HG03139 (cell line): ENCODE data around the gene ELP4.
"Not testable (repeated sequence)": the region's sequence is repeated elsewhere in the genome, so short reads cannot be mapped to it uniquely, and the experiment has no call there.

ENCODE experiments used
- ATAC-seq: cut with Tn5 transposase; IDR thresholded peaks from one replicate; pipeline ENCODE4 v1.9.1; 2021; ENCODE audit not compliant: unreplicated experiment

Gene ELP4

DNA sequence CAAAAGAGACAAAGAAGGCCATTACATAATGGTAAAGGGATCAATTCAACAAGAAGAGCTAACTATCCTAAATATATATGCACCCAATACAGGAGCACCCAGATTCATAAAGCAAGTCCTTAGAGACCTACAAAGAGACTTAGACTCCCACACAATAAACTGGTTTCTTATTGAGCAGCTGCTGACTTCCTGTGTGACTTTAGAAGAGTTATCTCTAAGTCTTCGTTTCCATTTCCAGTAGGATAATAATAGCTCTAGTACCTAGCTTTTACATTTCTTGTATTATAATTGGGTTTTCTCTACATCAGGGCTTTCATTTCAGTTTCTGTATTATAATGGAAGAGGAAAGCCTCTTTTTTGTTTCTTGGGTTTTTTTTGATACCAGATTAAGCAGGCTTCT, 187.5 kb downstream of the ELP4 start:
- peak; percentile 70 for ATAC-seq

DNA sequence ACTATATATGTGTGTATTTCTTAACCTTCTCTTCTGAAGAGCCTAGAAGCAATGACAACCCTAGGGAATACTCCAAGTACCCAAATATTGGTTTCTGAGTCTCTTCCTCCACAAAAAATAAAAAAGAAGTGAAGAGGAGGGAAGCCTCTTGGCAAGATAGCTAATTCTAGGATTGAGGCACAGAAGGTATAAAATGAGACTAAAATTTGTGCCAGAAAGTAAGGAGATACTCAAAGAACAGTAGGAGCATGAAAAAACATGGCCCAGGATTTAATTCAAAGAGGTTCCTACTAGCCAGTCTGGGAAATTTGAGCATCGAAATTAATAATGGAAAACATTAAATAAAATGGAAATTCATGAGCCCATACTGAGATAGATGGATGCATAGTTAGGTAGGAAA, 189.5 kb downstream of the ELP4 start:
- no peak for ATAC-seq

DNA sequence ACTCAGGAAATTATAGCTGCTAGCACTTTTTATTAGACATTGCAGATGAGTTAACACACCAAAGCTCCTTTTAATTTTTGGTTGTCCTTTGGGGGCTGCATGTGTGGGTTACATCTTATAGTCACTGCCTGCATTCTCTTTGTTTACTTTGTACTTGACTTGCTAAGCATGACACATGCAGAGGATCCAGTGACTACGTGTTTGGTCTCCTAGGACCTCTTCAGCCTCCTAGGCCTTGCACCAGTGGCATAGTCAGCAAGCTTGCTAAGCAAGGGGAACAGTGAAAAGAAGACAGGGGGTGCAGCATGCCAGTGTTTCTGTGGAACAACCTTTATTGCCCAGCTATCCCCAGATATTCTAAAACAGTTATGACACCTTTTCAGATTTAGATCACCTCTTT, 193.4 kb downstream of the ELP4 start:
- no peak for ATAC-seq

DNA sequence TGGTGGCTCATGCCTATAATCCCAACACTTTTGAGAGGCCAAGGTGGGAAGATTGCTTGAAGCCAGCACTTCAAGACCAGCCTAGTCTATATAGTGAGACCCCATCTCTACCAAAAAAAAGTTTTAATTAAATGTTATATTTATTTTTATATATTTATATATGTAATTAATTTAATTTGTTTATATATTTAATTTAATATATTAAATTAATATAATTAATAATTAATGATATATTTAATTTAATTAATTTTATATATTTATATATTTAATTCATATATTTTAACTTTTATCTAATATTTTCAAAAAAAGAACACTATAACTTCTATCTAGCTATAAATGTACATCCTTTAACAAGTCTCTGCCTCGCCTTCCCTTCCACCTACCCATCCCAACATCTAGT, 196.8 kb downstream of the ELP4 start:
- ATAC-seq = no peak

DNA sequence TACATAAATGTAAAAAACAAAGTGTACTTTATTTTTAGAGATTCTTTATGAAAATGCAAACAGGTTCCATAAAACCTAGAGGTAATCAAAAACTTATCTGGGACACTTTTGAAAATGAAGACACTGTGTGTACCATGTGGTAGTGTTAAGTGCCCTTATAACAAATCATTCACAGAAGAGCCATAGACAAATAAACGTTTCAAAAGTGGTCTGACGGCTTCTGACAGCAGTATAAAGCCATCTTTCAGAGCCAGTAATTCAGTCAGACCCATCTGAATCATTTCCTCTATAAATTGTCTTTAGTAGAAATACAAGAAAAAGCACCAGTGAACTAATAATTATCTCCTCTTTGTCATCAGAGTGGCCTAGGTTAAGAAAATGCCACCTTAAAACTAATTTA, 201.6 kb downstream of the ELP4 start:
- no peak for ATAC-seq

DNA sequence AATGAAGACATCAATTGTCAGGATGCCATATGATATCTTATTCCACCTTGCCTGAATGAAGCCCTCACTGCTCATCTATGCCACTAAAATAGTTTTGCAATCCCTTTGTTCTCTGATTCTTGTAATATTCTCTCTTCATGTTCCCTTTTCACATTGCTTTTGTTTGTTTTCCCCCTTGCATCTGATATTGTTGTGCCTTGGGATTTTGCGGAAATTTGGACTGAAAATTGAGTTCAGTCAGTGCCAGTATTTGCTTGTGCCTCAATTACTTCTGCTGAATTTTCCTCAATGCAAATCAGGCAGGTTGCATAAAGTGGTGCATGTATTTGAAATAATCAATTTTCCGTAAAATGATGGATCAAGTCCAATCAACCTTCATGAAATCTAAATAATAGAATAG, 203.3 kb downstream of the ELP4 start:
- ATAC-seq = no peak

DNA sequence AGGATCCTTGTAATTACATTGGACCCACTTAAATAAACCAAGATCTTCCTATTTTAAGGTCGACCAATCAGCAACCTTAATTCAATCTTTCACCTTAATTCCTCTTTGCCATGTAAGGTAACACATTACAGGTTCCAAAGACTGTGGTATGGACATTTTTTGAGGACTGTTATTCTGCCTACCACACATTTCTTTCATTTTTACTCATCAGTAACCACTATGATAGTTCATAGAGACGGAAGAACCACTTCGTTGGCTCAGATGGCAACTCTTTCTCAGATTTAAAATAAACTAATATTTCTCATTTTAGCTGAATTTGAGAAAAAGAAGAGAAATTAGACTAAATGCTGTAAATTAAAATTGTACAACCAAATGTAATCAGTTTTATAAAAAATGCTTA, 205.3 kb downstream of the ELP4 start:
- no peak for ATAC-seq

DNA sequence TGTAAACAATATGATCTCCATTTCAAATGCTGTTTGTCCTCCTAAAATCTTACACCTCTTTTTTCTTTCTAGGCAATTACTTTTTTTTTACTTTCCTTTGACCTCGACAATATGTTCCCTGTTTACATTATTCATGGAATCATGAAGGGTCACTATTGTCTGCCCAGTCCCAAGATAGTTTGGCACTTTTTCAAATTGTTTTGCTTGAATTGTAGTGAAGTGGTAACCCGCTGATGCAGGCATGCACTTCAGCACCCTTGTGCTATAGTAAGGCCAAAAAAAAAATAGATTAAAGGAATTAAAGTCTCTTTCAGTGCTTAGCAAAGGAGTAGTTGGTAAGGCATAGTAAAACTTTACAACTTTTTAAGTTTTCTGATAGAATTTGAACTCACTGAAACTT, 210.7 kb downstream of the ELP4 start:
- no peak for ATAC-seq

DNA sequence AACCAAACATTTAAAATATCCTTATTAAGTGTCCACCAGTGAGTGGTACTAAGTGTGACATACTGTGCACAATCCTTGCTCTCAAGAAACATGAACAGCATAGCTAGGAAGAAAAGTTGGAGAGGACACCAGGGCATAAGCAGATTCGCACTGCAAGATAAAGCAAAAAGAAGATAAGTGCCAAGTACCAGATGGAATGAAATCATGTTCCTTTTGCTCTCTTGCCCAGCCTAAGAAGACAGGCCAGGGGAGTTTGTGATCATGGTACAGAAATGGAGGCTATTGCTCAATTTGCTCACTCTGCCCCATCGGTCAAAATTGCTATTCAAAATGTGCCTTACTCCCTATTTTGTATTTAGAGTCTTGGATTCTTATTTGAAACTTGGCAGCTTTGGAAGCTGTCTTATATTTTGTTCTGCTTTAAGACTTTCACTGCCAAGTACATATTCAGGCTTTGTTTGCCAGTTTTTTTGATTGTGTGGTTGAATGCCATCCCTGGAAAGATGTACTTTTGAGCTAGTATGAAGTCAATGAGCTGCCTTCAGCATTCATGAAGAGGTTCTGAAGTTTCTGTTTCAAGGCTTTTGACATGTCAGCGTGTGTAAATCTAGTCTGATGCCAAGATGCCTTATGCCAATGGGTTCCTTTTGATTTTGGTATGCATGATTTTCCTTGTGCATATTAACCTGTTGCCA, 211.3 kb downstream of the ELP4 start:
- no peak for ATAC-seq

DNA sequence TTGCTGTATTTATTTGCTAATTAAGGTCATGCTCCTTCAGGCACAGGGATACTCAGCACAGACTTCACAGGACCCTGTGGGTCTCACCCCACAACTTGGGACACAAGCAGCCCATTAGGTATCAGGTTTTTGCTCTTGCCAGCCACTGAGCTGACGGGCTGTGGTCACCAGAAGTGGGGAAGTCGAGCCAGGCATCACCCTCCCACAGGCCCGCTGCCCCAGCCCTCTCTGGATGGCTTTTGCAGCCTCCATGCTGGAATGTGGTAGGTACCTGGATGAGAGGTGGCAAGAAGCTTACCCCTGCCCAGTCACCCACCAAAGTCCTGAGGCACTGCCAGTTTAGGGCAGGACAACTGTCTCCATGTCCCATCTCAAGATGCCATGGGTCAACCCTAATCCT, 213.2 kb downstream of the ELP4 start:
- ATAC-seq = no peak

DNA sequence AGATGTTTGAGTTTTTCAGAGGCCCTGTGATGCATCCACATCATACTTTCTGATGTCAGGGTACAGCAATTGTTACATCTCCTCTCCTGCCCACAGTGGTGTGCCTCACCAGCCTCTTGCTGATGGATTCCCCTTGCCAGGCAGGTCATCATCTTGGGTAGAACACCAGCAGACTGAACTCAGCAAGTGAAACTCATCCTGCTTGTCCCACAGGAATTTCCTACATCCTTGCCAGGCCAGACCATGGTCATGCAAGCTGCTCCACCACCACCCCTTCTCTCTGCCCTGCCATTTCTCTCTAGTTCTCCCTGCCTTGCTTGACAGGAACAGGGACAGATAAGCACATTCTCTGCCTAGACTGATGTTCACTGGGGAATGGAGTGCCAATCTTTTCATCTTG, 215.6 kb downstream of the ELP4 start:
- no peak for ATAC-seq

DNA sequence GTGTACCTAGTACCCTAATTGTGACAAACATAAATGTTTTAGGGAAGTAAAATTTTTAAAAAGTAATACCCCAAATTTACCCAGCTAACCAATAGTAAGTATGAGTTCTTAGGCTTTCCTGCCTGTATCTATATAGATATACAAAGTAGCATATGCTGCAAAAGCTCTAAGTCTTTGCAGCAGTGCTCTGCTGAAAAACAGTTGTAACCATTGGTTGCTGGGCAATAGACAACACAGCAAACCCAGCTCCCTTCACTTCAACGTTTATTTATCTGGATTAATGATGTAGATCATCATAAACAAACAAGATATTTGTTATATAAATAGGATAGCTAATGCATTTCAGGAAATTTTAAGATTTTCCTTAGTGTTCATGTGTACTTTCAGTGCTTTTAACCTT, 218.9 kb downstream of the ELP4 start:
- ATAC-seq = no peak

DNA sequence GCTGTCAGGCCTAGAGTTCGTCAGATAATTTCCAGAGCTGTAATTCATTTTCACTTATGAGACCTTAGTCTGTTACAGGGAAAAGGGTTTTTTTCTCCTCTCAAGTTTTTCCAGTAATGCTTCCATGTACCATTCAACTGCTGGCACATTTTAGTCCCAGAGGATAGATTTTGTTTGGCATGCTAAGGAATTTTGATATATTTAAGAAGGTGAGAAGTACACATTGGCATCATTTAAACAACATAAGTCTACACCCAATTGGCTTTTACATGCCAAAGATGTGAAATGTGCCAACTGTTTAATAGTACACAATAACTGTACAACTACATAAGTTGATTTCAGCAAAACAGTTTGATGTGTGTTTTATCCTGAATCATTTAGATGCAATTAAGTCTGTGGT, 230.6 kb downstream of the ELP4 start:
- ATAC-seq = no peak

DNA sequence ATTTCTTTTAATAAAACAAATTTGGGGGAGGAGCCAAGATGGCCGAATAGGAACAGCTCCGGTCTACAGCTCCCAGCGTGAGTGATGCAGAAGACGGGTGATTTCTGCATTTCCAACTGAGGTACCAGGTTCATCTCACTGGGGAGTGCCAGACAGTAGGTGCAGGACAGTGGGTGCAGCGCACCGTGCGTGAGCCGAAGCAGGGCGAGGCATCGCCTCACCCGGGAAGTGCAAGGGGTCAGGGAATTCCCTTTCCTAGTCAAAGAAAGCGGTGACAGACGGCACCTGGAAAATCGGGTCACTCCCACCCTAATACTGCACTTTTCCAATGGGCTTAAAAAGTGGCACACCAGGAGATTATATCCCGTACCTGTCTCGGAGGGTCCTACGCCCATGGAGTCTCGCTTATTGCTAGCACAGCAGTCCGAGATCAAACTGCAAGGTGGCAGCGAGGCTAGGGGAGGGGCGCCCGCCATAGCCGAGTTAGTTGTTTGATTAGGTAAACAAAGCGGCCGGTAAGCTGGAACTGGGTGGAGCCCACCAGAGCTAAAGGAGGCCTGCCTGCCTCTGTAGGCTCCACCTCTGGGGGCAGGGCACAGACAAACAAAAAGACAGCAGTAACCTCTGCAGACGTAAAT, 231.3 kb downstream of the ELP4 start:
- ATAC-seq = not testable (repeated sequence)

DNA sequence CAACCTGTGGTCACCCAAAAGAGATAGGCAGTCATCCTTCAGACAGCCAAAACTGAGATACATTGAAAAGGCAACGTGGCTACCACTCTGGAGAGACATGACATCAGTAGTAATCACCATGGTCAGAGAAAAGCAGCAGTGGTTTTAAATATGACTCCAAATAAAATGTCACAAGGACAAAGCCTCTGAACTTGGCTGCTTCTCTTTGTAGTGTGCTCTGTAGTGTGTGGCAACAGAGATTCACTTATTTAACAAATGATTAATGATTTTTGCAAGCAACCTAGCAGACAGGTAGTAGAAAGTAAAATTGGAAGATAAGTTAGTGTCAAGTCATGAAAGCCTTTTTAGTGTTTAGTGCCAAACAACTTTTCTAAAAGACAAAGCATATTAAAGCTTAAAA, 238.0 kb downstream of the ELP4 start:
- no peak for ATAC-seq

DNA sequence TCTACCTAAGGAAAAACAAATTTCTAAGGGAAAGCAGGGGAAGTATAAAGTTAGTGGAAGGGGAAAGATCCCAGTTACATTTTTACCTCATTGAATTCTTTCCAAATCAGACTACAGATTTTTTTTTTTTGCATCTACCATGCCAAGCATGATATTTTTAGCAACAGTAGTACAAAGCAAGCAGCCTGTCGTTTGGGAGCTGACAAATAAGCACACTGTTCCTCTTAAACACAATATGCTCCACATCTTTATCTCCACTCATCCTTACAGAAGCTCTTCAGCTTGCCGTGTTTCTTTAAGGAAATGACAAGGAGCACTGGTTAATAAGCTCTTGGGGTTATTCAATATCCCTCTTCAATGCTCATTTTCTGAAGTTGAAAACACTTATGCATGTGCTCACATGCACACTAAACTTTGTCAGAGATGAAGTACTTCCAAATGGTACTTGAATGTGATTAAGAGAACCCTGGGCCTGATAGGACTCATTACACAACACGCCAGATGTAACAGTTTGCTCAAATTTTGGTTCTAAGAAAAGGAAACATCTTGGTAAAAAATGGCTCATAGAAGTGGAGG, 247.8 kb downstream of the ELP4 start:
- no peak for ATAC-seq

DNA sequence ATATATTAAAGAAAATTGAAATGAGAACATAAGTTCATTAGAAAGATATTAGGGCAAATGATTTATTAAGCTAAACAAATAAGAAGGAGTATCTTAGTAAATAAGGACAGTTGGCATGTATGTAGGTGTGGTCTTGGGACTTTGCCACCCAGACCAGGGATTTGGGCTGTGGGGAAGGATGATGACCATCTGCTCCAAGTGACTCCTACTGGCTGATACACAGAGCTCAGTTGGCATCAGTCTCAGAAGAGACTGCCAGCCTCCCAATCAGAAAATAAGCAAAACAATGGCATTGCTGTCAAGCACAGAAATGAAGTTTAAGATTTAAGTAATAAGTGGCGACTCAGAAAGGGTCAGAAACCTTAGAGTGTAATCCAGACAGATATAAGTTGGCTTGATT, 252.1 kb downstream of the ELP4 start:
- no peak for ATAC-seq

DNA sequence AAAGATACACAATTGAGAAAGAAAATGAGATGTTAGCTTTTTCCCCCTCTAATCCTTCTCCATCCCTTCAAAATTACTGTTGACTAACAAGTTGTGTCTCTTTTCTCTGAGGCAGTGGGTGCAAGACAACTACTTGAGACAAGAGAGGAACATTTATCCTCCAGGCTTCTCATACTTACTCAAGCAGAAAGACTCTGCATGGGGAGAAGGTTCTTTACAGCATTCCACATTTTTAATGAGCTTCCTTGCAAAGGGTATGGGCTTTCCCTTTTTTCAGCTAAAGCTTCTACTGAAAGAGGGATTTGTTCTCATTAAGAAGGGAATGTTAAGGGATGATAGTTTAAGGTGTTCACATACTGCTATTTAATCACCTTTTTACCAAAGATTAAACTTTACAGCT, 253.7 kb downstream of the ELP4 start:
- no peak for ATAC-seq

DNA sequence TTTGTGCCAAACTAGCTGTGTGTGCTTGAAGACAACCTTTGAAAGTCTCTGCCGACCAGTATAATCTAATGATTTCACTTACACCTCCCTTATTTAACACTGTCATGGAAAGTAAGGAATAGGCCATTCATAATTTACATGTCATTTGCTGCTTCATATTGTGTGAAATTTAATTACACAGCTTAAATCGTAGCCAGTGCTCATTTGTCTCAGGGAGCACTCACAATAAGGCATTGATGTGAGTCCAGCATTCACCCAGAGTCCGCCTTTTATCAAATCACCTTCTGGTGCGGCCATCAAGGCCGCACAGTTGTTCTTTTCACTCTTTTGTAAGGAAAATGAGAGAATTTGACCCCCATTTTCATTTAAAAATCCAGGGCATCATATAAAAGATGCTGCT, 254.7 kb downstream of the ELP4 start:
- no peak for ATAC-seq

DNA sequence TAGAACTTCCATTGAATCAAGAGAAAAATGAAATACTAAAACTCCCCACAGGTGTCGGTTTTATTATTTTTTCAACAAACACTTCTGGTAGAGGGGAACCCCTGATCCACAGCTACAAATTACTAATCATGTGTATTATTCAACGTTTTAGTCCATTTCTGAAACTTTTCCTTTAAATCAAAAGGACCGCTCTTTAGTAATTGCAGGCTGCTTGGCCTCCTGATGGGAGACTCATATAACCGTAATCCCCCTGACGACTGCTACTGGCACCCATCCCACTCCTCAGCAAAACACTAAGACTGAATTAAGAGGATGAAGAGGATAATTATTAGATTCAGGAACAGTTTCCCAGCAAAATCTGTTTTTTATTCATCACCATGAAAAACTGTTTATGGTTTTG, 255.2 kb downstream of the ELP4 start:
- no peak for ATAC-seq

DNA sequence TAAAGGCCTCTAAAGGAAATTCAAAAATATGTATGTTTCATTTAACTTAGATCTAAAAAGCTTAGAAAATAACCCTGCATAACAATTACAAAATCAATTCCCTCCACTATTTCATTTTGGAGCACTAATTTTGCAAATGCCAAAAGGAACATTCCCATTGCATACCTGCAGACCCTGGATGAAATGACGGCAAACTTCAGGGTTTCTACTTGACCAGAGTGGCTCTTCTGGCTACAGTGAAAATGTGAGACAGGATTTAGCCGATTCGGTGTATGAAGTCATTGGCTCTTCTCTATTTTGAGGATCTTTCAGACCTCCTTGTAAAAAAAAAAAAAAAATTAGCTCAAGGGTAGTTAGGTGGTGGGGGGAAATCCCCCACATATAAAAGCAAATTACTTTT, 257.5 kb downstream of the ELP4 start:
- no peak for ATAC-seq

DNA sequence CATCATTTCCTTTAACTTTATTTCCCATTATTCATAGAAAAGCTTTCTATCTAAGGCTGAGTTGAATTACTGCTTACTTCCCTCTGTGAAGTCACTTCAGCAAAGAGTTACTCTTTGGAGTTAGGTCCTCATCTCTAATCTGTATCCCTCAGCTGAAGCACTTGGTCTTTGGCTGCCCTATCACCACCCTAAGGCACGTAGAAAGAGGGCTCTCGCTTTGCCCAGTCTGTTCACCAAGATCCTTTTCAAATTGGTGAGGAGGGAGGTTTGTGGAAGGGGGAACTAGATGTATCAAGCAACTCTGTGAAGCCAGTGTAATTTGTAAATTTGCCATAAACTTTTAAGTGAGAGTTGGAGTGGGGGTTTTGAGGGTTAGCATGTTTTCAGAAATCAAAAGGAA, 258.1 kb downstream of the ELP4 start:
- no peak for ATAC-seq
